Smooth muscle cell of the umbilical artery (primary cell): ENCODE data around the gene CLIP2. TPM values are rescaled to one million over a fixed set of nuclear protein-coding genes. Genes with fewer than 3 reads are reported as not detected.

Source experiments
- total RNA-seq: library from RNA; depleted of rRNA; stranded (reverse); fragments of >200 nt; gene quantifications from 2 replicates; pipeline ENCODE4 v1.2.3, GENCODE V29; 2014

The CLIP2 gene
- 37.4 and 89.4 TPM in 2 replicates for total RNA-seq

DNA sequence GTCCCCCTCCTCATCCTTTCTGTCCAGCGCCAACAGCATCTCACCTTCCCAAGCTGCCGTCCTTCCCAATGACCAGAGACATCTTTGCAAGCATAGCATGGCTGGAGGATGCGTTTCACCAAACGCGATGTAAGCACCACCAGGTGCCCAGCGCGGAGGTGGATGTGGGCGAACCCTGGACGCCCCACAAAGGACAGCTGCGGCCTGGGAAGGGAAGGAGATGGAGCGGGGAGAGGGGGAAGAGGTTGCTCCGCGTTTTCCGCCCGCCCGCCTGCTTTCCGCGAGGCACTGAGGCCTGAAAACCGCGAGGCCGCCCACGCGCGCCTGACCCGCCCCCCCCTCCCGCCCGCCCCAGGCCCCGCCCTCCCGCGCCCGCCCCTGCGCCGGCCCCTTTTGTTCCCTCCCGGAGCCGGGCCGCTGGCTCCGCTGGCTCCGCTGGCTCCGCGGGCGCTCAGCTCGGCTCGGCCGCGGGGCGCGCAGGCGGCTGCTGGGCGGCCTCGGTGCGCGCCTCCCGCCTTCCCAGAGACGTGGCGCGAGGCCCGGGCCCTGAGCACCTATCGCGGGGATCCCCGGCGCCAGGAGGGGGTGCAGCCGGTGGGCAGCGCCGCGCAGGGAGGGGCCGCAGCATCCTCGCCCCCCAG is at the start of gene CLIP2:
CLIP2 (plus strand) TSS at position 390 of the 641 bp plus-strand sequence. CDS start 28,140 bp downstream, outside the sequence.

DNA sequence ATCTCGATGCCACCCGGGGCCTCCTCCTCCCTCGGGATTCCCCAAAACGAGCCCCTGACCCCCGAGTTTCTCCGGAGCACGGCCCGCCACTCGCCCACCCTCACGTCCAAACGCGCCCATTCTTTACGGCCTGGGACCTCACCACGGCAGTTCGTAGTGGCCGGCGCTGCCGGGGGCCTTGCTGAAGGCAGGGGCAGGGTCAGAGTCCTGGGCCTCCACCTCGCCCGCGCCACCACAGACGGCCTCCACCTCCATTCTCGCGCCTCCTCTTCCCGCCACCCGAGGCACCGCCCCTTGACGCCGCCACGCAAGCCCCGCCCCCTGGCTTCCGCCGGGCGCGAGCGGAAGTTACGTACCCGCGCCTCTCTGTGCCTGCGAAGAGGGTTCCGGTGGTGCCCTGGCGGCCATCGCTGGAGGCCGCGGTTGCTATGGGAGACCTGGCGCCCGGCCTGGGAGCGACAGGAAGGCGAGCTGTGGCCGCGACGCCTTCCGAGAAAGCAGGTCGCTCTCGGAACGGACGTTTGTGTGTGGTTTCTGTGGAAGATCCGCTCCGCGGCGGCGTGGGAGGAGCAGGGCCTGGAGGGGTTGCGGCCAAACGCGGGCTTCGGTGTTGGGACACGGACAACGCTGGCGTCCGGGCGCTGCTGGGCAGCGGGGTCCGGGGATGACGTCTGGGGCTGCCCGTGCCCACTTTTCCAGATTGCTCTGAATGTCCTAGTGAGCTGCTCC is 34.9 kb upstream of the CLIP2 start, which contains the start of gene RFC2:
RFC2 (minus strand) TSS at position 271 of the 729 bp plus-strand sequence; CDS start at position 255, 16 bp downstream.

DNA sequence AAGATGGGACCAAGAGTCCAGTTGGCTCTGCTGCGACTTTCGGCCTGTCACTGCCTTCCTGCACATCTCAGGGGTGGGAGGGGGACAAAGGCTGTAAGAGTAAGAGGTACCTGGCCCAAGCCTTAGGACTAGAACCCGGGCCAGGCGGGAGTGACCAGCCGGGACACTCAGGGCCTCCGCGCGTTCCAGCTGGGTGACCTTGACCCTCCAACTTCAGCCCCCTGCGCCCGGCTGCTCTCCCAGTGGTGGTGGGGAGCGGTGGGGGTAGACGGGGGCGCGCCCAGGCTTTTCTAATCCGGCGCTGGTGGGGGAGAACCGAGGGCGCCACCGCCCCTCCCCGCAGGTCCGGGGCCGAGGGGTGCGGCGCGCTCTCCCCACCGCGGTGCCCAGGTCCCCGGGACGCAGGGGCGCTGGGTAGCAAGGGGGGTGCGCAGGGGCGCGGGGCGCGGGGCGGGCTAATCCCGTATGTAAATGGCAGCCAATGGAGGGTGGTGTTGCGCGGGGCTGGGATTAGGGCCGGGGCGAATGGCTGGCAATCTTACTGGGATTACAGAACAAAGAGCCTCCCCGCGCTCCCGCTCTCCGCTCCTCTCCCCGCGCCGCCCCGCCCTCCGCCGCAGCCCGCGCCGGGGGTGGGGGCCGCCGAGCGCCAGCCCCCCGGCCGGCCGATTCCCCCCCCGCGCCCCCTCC is 164.3 kb downstream of the CLIP2 start, which contains the start of gene GTF2IRD1:
GTF2IRD1 (plus strand) TSS at position 585 of the 690 bp plus-strand sequence. CDS start 54,175 bp downstream, outside the sequence.

Other genes with a start within 250 kb of the CLIP2 start
- 133 and 148 TPM in 2 replicates for gene LIMK1, start 205.6 kb upstream of the CLIP2 start, total RNA-seq
- 279 and 368 TPM in 2 replicates for gene EIF4H, start 115.1 kb upstream of the CLIP2 start, total RNA-seq
- gene LAT2, start 79.4 kb upstream of the CLIP2 start, total RNA-seq = 0.59 and 0.88 TPM in 2 replicates
- gene RFC2, start 35.0 kb upstream of the CLIP2 start, total RNA-seq = 6.2 and 12.9 TPM in 2 replicates
- gene GTF2IRD1, start 164.5 kb downstream of the CLIP2 start, total RNA-seq = 19.0 and 23.2 TPM in 2 replicates